NCI-H1417 (cell line): ENCODE measurements around the gene BCAR1.
"Not testable (repeated sequence)": the region's sequence is repeated elsewhere in the genome, so short reads cannot be mapped to it uniquely, and the experiment has no call there.

ENCODE experiments used
- DNase-seq, 3 experiments: peaks; one replicate each; lab custom pipeline; 2025; lab: John Stamatoyannopoulos, UW

BCAR1 gene

GRCh38 chr16:75251280-75252048, at the start of gene BCAR1:
Gene BCAR1 (minus strand): TSS chr16:75251624. CDS start chr16:75251482, 142 bp downstream.
- DNase-seq, result peak; percentile 48 to 86 (median 81)

- DNase-seq, result no peak
Observed at GRCh38 chr16:75298267-75298666, 46.8 kb upstream of the BCAR1 start.

GRCh38 chr16:75296606-75297005, 45.2 kb upstream of the BCAR1 start:
- DNase-seq, result no peak

GRCh38 chr16:75294773-75295459, 43.5 kb upstream of the BCAR1 start:
- no peak for DNase-seq

GRCh38 chr16:75293772-75294171, 42.3 kb upstream of the BCAR1 start:
- DNase-seq, result no peak

GRCh38 chr16:75293173-75293572, 41.7 kb upstream of the BCAR1 start:
- no peak for DNase-seq

- DNase-seq, result no peak
Observed at GRCh38 chr16:75292691-75293090, 41.3 kb upstream of the BCAR1 start.

GRCh38 chr16:75289189-75289588, 37.8 kb upstream of the BCAR1 start:
- DNase-seq, result no peak

GRCh38 chr16:75288596-75289120, 37.2 kb upstream of the BCAR1 start:
- no peak for DNase-seq

- DNase-seq, result no peak
Observed at GRCh38 chr16:75288181-75288580, 36.8 kb upstream of the BCAR1 start.

GRCh38 chr16:75287708-75288107, 36.3 kb upstream of the BCAR1 start:
- no peak for DNase-seq

GRCh38 chr16:75286389-75286788, 35.0 kb upstream of the BCAR1 start:
- DNase-seq, result no peak

- DNase-seq, result peak in 1 of 3 experiments; percentile 25
Observed at GRCh38 chr16:75282466-75283281, 31.2 kb upstream of the BCAR1 start.

GRCh38 chr16:75281826-75282225, 30.4 kb upstream of the BCAR1 start:
- DNase-seq, result no peak

- not testable (repeated sequence) for DNase-seq
Observed at GRCh38 chr16:75281009-75281408, 29.6 kb upstream of the BCAR1 start.

GRCh38 chr16:75280331-75280804, 28.9 kb upstream of the BCAR1 start:
- DNase-seq, result no peak

- DNase-seq, result no peak
Observed at GRCh38 chr16:75279305-75279704, 27.9 kb upstream of the BCAR1 start.

GRCh38 chr16:75273054-75273925, 21.9 kb upstream of the BCAR1 start:
- no peak for DNase-seq

GRCh38 chr16:75272629-75273028, 21.2 kb upstream of the BCAR1 start:
- DNase-seq, result not testable (repeated sequence)

- DNase-seq, result no peak
Observed at GRCh38 chr16:75272097-75272551, 20.7 kb upstream of the BCAR1 start.
